KMS-11 (cell line): ENCODE measurements around the gene MTUS2.

Experiments
- H2AFZ ChIP-seq: fragments of 200-600 bp; sonication (generic); 2 replicates; pipeline ENCODE4 v1.6.1; 2016; ENCODE audit warnings: antibody characterized with exemption, mixed run types, low read depth
- H3K27ac ChIP-seq: fragments of 200-600 bp; sonication (generic); 2 replicates; pipeline ENCODE4 v1.6.1; 2016; ENCODE audit warnings: mild to moderate bottlenecking, mixed run types
- H3K27me3 ChIP-seq: fragments of 200-600 bp; sonication (generic); 2 replicates; pipeline ENCODE4 v1.6.1; 2017; ENCODE audit warnings: mild to moderate bottlenecking, low read depth, mixed run types, moderate library complexity; ENCODE audit not compliant: insufficient read depth
- H3K36me3 ChIP-seq: fragments of 200-600 bp; sonication (generic); 2 replicates; pipeline ENCODE4 v1.6.1; 2017; ENCODE audit warnings: mild to moderate bottlenecking, mixed run types; ENCODE audit not compliant: insufficient read depth
- H3K4me1 ChIP-seq: fragments of 200-600 bp; sonication (generic); 2 replicates; pipeline ENCODE4 v1.6.1; 2016; ENCODE audit warnings: mild to moderate bottlenecking, low read depth, mixed run types; ENCODE audit not compliant: poor library complexity, severe bottlenecking
- H3K4me2 ChIP-seq: fragments of 200-600 bp; sonication (generic); 2 replicates; pipeline ENCODE4 v1.7.0; 2016; ENCODE audit warnings: mild to moderate bottlenecking, mixed run types
- H3K4me3 ChIP-seq: fragments of 200-600 bp; sonication (generic); IDR thresholded peaks from 2 replicates; pipeline ENCODE4 v1.6.1; 2017; ENCODE audit warnings: low read depth, low read length, mixed read lengths; ENCODE audit not compliant: insufficient read depth
- H3K79me2 ChIP-seq: fragments of 200-600 bp; sonication (generic); 2 replicates; pipeline ENCODE4 v1.6.1; 2016; ENCODE audit warnings: low read depth, mixed run types; ENCODE audit not compliant: insufficient read depth
- H3K9ac ChIP-seq: fragments of 200-600 bp; sonication (generic); 2 replicates; pipeline ENCODE4 v1.6.1; 2016; ENCODE audit warnings: mild to moderate bottlenecking, mixed run types
- H4K20me1 ChIP-seq: fragments of 200-600 bp; sonication (generic); 2 replicates; pipeline ENCODE4 v1.6.1; 2016; ENCODE audit warnings: mild to moderate bottlenecking, mixed run types; ENCODE audit not compliant: insufficient read depth
- CTCF ChIP-seq: fragments of 200-600 bp; sonication (generic); conservative IDR thresholded peaks from 2 replicates; pipeline ENCODE4 v1.6.1; 2017; ENCODE audit warnings: low read depth, mild to moderate bottlenecking, antibody characterized with exemption, low read length, moderate library complexity, mixed read lengths

Gene MTUS2

GRCh38 chr13:29446016-29446415 lies 625.9 kb downstream of the MTUS2 start:
- no peak overlapping the region for H3K9ac ChIP-seq
- no peaks in the 10 kb centered on the region for H3K79me2 ChIP-seq
- H3K27ac ChIP-seq = no peak overlapping the region
- H4K20me1 ChIP-seq = no peaks in the 10 kb centered on the region
- no peak for TF ChIP-seq CTCF
- H3K4me1 ChIP-seq = no peaks in the 10 kb centered on the region
- H3K27me3 ChIP-seq = no peaks in the 10 kb centered on the region
- H3K4me2 ChIP-seq = no peak overlapping the region
- H3K4me3 ChIP-seq = no peak overlapping the region
- H3K36me3 ChIP-seq = no peaks in the 10 kb centered on the region
- no peak overlapping the region for H2AFZ ChIP-seq

GRCh38 chr13:29448174-29448573 lies 628.0 kb downstream of the MTUS2 start:
- Histone ChIP-seq H3K4me2 (no peak overlapping the region), H3K36me3 (no peaks in the 10 kb centered on the region), H2AFZ (no peak overlapping the region), H3K4me3 (no peak overlapping the region), H3K9ac (no peak overlapping the region), H3K79me2 (no peaks in the 10 kb centered on the region), H3K4me1 (no peaks in the 10 kb centered on the region), H3K27ac (no peak overlapping the region), H3K27me3 (no peaks in the 10 kb centered on the region), H4K20me1 (no peaks in the 10 kb centered on the region)
- no peak for TF ChIP-seq CTCF

- H3K36me3 ChIP-seq = no peaks in the 10 kb centered on the region
- no peaks in the 10 kb centered on the region for H4K20me1 ChIP-seq
- H3K4me1 ChIP-seq = no peaks in the 10 kb centered on the region
- no peak overlapping the region for H3K4me2 ChIP-seq
- no peak overlapping the region for H2AFZ ChIP-seq
- no peaks in the 10 kb centered on the region for H3K27me3 ChIP-seq
- no peak for TF ChIP-seq CTCF
- H3K9ac ChIP-seq = no peak overlapping the region
- no peak overlapping the region for H3K4me3 ChIP-seq
- H3K27ac ChIP-seq = no peak overlapping the region
- no peaks in the 10 kb centered on the region for H3K79me2 ChIP-seq
Measured at GRCh38 chr13:29449726-29450125, 629.6 kb downstream of the MTUS2 start.

- TF ChIP-seq CTCF = no peak
- Histone ChIP-seq H3K4me1 (no peaks in the 10 kb centered on the region), H3K9ac (no peak overlapping the region), H3K79me2 (no peaks in the 10 kb centered on the region), H3K27ac (no peak overlapping the region), H3K27me3 (no peaks in the 10 kb centered on the region), H3K36me3 (no peaks in the 10 kb centered on the region), H2AFZ (no peak overlapping the region), H4K20me1 (no peaks in the 10 kb centered on the region), H3K4me2 (no peak overlapping the region), H3K4me3 (no peak overlapping the region)
Measured at GRCh38 chr13:29451976-29452375, 631.8 kb downstream of the MTUS2 start.
